ENCODE data around the gene UGT1A7. TPM values are rescaled to one million over a fixed set of nuclear protein-coding genes. Genes with fewer than 3 reads are reported as not detected.
"Not testable (repeated sequence)": the region's sequence is repeated elsewhere in the genome, so short reads cannot be mapped to it uniquely, and the experiment has no call there.

UGT1A7 gene
- total RNA-seq, 2 experiments from 2014 or later: not detected

GRCh38 chr2:233689501-233689900, 7.8 kb downstream of the UGT1A7 start:
- Mint-ChIP-seq H3K27me3 (peaks cover 6% of the 10 kb centered on the region), H3K4me1 (no peaks in the 10 kb centered on the region), H3K27ac (no peak overlapping the region), H3K4me3 (no peak overlapping the region), H3K9me3 (no peaks in the 10 kb centered on the region), H3K36me3 (ENCODE audit: low read depth) (no peaks in the 10 kb centered on the region)
- ChIA-PET CTCF (no interaction called here), POLR2A (no interaction called here)
- DNase-seq: no peak

GRCh38 chr2:233690444-233690843, 8.7 kb downstream of the UGT1A7 start:
- no peaks in the 10 kb centered on the region for H3K4me1 Mint-ChIP-seq
- POLR2A ChIA-PET: no interaction called here
- CTCF ChIA-PET: no interaction called here
- DNase-seq: no peak
- no peaks in the 10 kb centered on the region for H3K9me3 Mint-ChIP-seq
- peaks cover 4% of the 10 kb centered on the region for H3K27me3 Mint-ChIP-seq
- H3K4me3 Mint-ChIP-seq: no peak overlapping the region
- no peak overlapping the region for H3K27ac Mint-ChIP-seq
- H3K36me3 Mint-ChIP-seq (ENCODE audit: low read depth): no peaks in the 10 kb centered on the region

GRCh38 chr2:233691443-233692433, 10.0 kb downstream of the UGT1A7 start:
- no peak overlapping the region for H3K27ac Mint-ChIP-seq
- H3K9me3 Mint-ChIP-seq: no peaks in the 10 kb centered on the region
- no peaks in the 10 kb centered on the region for H3K4me1 Mint-ChIP-seq
- H3K36me3 Mint-ChIP-seq (ENCODE audit: low read depth): no peaks in the 10 kb centered on the region
- ChIA-PET POLR2A (no interaction called here), CTCF (interaction anchor here (0.9 kb wide), 1 partner anchor 39 kb away, joined by 3 read pairs; no protein-coding TSS in a partner anchor)
- no peak for DNase-seq
- no peak overlapping the region for H3K4me3 Mint-ChIP-seq
- H3K27me3 Mint-ChIP-seq: peaks cover 9% of the 10 kb centered on the region

GRCh38 chr2:233692648-233693047, 10.9 kb downstream of the UGT1A7 start, which contains the start of gene UGT1A6:
UGT1A6 (plus strand) TSS chr2:233692890; CDS start chr2:233693005, 115 bp downstream.
- POLR2A ChIA-PET: no interaction called here
- no peaks in the 10 kb centered on the region for H3K9me3 Mint-ChIP-seq
- H3K27ac Mint-ChIP-seq: no peak within 1 kb of the TSS
- peaks cover 15% of the 10 kb centered on the region for H3K27me3 Mint-ChIP-seq
- H3K4me1 Mint-ChIP-seq: no peaks in the 10 kb centered on the region
- no peak for DNase-seq
- CTCF ChIA-PET: no interaction called here
- no peaks in the 10 kb centered on the region for H3K36me3 Mint-ChIP-seq (ENCODE audit: low read depth)
- H3K4me3 Mint-ChIP-seq: no peak within 1 kb of the TSS

GRCh38 chr2:233693963-233694362, 12.3 kb downstream of the UGT1A7 start:
- H3K4me3 Mint-ChIP-seq: no peak overlapping the region
- peaks cover 14% of the 10 kb centered on the region for H3K27me3 Mint-ChIP-seq
- H3K27ac Mint-ChIP-seq: no peak overlapping the region
- CTCF ChIA-PET: no interaction called here
- H3K9me3 Mint-ChIP-seq: no peaks in the 10 kb centered on the region
- H3K4me1 Mint-ChIP-seq: no peaks in the 10 kb centered on the region
- no peak for DNase-seq
- POLR2A ChIA-PET: no interaction called here
- no peaks in the 10 kb centered on the region for H3K36me3 Mint-ChIP-seq (ENCODE audit: low read depth)

- Mint-ChIP-seq H3K27me3 (peaks cover 28% of the 10 kb centered on the region), H3K9me3 (no peaks in the 10 kb centered on the region), H3K4me3 (no peak overlapping the region), H3K27ac (no peak overlapping the region), H3K36me3 (ENCODE audit: low read depth) (no peaks in the 10 kb centered on the region), H3K4me1 (no peaks in the 10 kb centered on the region)
- ChIA-PET CTCF (no interaction called here), POLR2A (no interaction called here)
- DNase-seq: no peak
These were observed 17.0 kb downstream of the UGT1A7 start for GRCh38 chr2:233698740-233699139.

- POLR2A ChIA-PET: no interaction called here
- Mint-ChIP-seq H3K36me3 (ENCODE audit: low read depth) (no peaks in the 10 kb centered on the region), H3K4me3 (no peak overlapping the region), H3K4me1 (no peaks in the 10 kb centered on the region), H3K9me3 (no peaks in the 10 kb centered on the region), H3K27me3 (peaks cover 30% of the 10 kb centered on the region), H3K27ac (no peak overlapping the region)
- no peak for DNase-seq
- CTCF ChIA-PET: interaction anchor here (1.0 kb wide), 1 partner anchor 12 kb away, joined by 3 read pairs; no protein-coding TSS in a partner anchor
These were observed 17.8 kb downstream of the UGT1A7 start for GRCh38 chr2:233699424-233700027.

- DNase-seq: no peak
- H3K4me1 Mint-ChIP-seq: no peaks in the 10 kb centered on the region
- H3K4me3 Mint-ChIP-seq: no peak overlapping the region
- H3K27ac Mint-ChIP-seq: no peak overlapping the region
- H3K27me3 Mint-ChIP-seq: peaks cover 30% of the 10 kb centered on the region
- H3K36me3 Mint-ChIP-seq (ENCODE audit: low read depth): no peaks in the 10 kb centered on the region
- ChIA-PET CTCF (interaction anchor here (1.0 kb wide), 1 partner anchor 13 kb away, joined by 3 read pairs; no protein-coding TSS in a partner anchor), POLR2A (no interaction called here)
- H3K9me3 Mint-ChIP-seq: no peaks in the 10 kb centered on the region
These were observed 18.4 kb downstream of the UGT1A7 start for GRCh38 chr2:233700028-233700635.

GRCh38 chr2:233700842-233701241, 19.1 kb downstream of the UGT1A7 start:
- H3K4me3 Mint-ChIP-seq; H3K9me3 Mint-ChIP-seq; DNase-seq; H3K4me1 Mint-ChIP-seq; H3K36me3 Mint-ChIP-seq (ENCODE audit: low read depth); POLR2A ChIA-PET; H3K27ac Mint-ChIP-seq: not testable (repeated sequence)
- H3K27me3 Mint-ChIP-seq: peaks cover 30% of the 10 kb centered on the region
- CTCF ChIA-PET: interaction anchor here (1.0 kb wide), 1 partner anchor 13 kb away, joined by 3 read pairs; no protein-coding TSS in a partner anchor

GRCh38 chr2:233702238-233702637, 20.5 kb downstream of the UGT1A7 start:
- H3K27me3 Mint-ChIP-seq: peaks cover 23% of the 10 kb centered on the region
- no peak for DNase-seq
- H3K27ac Mint-ChIP-seq: no peak overlapping the region
- H3K36me3 Mint-ChIP-seq (ENCODE audit: low read depth): no peaks in the 10 kb centered on the region
- ChIA-PET POLR2A (no interaction called here), CTCF (no interaction called here)
- H3K9me3 Mint-ChIP-seq: no peaks in the 10 kb centered on the region
- H3K4me1 Mint-ChIP-seq: no peaks in the 10 kb centered on the region
- no peak overlapping the region for H3K4me3 Mint-ChIP-seq

- Mint-ChIP-seq H3K4me3 (no peak overlapping the region), H3K27me3 (peaks cover 31% of the 10 kb centered on the region), H3K9me3 (no peaks in the 10 kb centered on the region), H3K4me1 (no peaks in the 10 kb centered on the region), H3K36me3 (ENCODE audit: low read depth) (no peaks in the 10 kb centered on the region), H3K27ac (no peak overlapping the region)
- ChIA-PET CTCF (no interaction called here), POLR2A (no interaction called here)
- DNase-seq: no peak
These were observed 24.3 kb downstream of the UGT1A7 start for GRCh38 chr2:233705911-233706506.

GRCh38 chr2:233706720-233707119, 25.0 kb downstream of the UGT1A7 start:
- ChIA-PET POLR2A (no interaction called here), CTCF (no interaction called here)
- Mint-ChIP-seq H3K36me3 (ENCODE audit: low read depth) (no peaks in the 10 kb centered on the region), H3K4me1 (no peaks in the 10 kb centered on the region), H3K27ac (no peak overlapping the region), H3K4me3 (no peak overlapping the region), H3K9me3 (no peaks in the 10 kb centered on the region), H3K27me3 (peaks cover 28% of the 10 kb centered on the region)
- no peak for DNase-seq
